ENCODE measurements around the gene NDUFA13.

Gene NDUFA13

GRCh38 chr19:19563348-19563848, 47.4 kb downstream of the NDUFA13 start:
- no peak for DNase-seq (ENCODE audit: low read depth)
- H3K4me3 ChIP-seq (ENCODE audit: low read depth, low read length) = no peak overlapping the region
- TF ChIP-seq CTCF (IDR thresholded peaks at IDR 0.05; ENCODE audit: low read depth, low read length, missing control alignments) = no peak

- no peak overlapping the region for H3K4me3 ChIP-seq (ENCODE audit: low read depth, low read length)
- no peak for DNase-seq (ENCODE audit: low read depth)
- TF ChIP-seq CTCF (IDR thresholded peaks at IDR 0.05; ENCODE audit: low read depth, low read length, missing control alignments) = no peak
Observed at GRCh38 chr19:19566306-19566705, 50.3 kb downstream of the NDUFA13 start.

GRCh38 chr19:19567391-19567790, 51.4 kb downstream of the NDUFA13 start:
- no peak overlapping the region for H3K4me3 ChIP-seq (ENCODE audit: low read depth, low read length)
- DNase-seq (ENCODE audit: low read depth) = no peak
- no peak for TF ChIP-seq CTCF (IDR thresholded peaks at IDR 0.05; ENCODE audit: low read depth, low read length, missing control alignments)

GRCh38 chr19:19568802-19569756, 53.1 kb downstream of the NDUFA13 start:
- no peak overlapping the region for H3K4me3 ChIP-seq (ENCODE audit: low read depth, low read length)
- no peak for DNase-seq (ENCODE audit: low read depth)
- TF ChIP-seq CTCF (IDR thresholded peaks at IDR 0.05; ENCODE audit: low read depth, low read length, missing control alignments) = no peak

- no peak for DNase-seq (ENCODE audit: low read depth)
- no peak for TF ChIP-seq CTCF (IDR thresholded peaks at IDR 0.05; ENCODE audit: low read depth, low read length, missing control alignments)
Observed at GRCh38 chr19:19570571-19570970, 54.5 kb downstream of the NDUFA13 start.

GRCh38 chr19:19571071-19571786, 55.2 kb downstream of the NDUFA13 start:
- no peak for DNase-seq (ENCODE audit: low read depth)
- no peak overlapping the region for H3K4me3 ChIP-seq (ENCODE audit: low read depth, low read length)
- TF ChIP-seq CTCF (IDR thresholded peaks at IDR 0.05; ENCODE audit: low read depth, low read length, missing control alignments) = no peak

More at GRCh38 chr19:19570571-19570970, 54.5 kb downstream of the NDUFA13 start:
- no peak overlapping the region for H3K4me3 ChIP-seq (ENCODE audit: low read depth, low read length)
